Measurements from ENCODE around the gene DNAH2.

GRCh38 chr17:7838090-7839075 is 120.8 kb downstream of the DNAH2 start:
- no peak for TF ChIP-seq CTCF (IDR thresholded peaks at IDR 0.05)
- TF ChIP-seq POLR2A (IDR thresholded peaks at IDR 0.05), result no peak
- no peak for TF ChIP-seq EP300 (IDR thresholded peaks at IDR 0.05)
